Measurements from ENCODE around the gene POLDIP2.

POLDIP2 gene

GRCh38 chr17:28357061-28357900, at the start of gene POLDIP2:
Gene POLDIP2, minus strand, starts transcription at chr17:28357527. Its CDS starts 79 bp downstream, at chr17:28357448.
- peak; percentile 96 for DNase-seq

- DNase-seq: no peak
These were observed 49.1 kb upstream of the POLDIP2 start for GRCh38 chr17:28406473-28406814.

- DNase-seq: peak; percentile 84
These were observed 48.5 kb upstream of the POLDIP2 start, which contains the start of gene SLC46A1 for GRCh38 chr17:28405632-28406472. Gene SLC46A1, minus strand, starts transcription at chr17:28406212. Its CDS starts 98 bp downstream, at chr17:28406114.

GRCh38 chr17:28404812-28405570, 47.7 kb upstream of the POLDIP2 start:
- DNase-seq: no peak

GRCh38 chr17:28404461-28404811, 47.1 kb upstream of the POLDIP2 start:
- no peak for DNase-seq

GRCh38 chr17:28404007-28404406, 46.7 kb upstream of the POLDIP2 start:
- DNase-seq: no peak

GRCh38 chr17:28402844-28403243, 45.5 kb upstream of the POLDIP2 start:
- no peak for DNase-seq

- no peak for DNase-seq
These were observed 44.9 kb upstream of the POLDIP2 start for GRCh38 chr17:28402224-28402630.

- DNase-seq: no peak
These were observed 42.5 kb upstream of the POLDIP2 start for GRCh38 chr17:28399808-28400207.

- no peak for DNase-seq
These were observed 41.1 kb upstream of the POLDIP2 start for GRCh38 chr17:28398280-28398981.

GRCh38 chr17:28397687-28398279, 40.5 kb upstream of the POLDIP2 start:
- DNase-seq: no peak

- DNase-seq: no peak
These were observed 39.9 kb upstream of the POLDIP2 start for GRCh38 chr17:28397275-28397674.

GRCh38 chr17:28396635-28397239, 39.4 kb upstream of the POLDIP2 start:
- no peak for DNase-seq

GRCh38 chr17:28395968-28396367, 38.6 kb upstream of the POLDIP2 start:
- DNase-seq: no peak

- DNase-seq: no peak
These were observed 38.1 kb upstream of the POLDIP2 start for GRCh38 chr17:28395426-28395825.

GRCh38 chr17:28394337-28395116, 37.2 kb upstream of the POLDIP2 start:
- no peak for DNase-seq

GRCh38 chr17:28392491-28392890, 35.2 kb upstream of the POLDIP2 start:
- no peak for DNase-seq

GRCh38 chr17:28391401-28391800, 34.1 kb upstream of the POLDIP2 start:
- DNase-seq: no peak

- DNase-seq: no peak
These were observed 33.7 kb upstream of the POLDIP2 start for GRCh38 chr17:28390984-28391383.

GRCh38 chr17:28390563-28390962, 33.2 kb upstream of the POLDIP2 start:
- DNase-seq: no peak

GRCh38 chr17:28390141-28390540, 32.8 kb upstream of the POLDIP2 start:
- DNase-seq: no peak
